Stimulated activated CD8-positive, alpha-beta memory T cell treated with anti-CD3 and anti-CD28 coated beads, Interleukin-7, amount 100 ng/mL, for 1 hour (primary cell): ENCODE data around the gene RNF128.

Source experiments
- DNase-seq, 2 donors: peaks; one replicate each; pipeline ENCODE4 v3.0.0-alpha.2; 2020; ENCODE audit warnings: low read depth in 2 of 2

RNF128 gene

GRCh38 chrX:106726485-106727437 lies at the start of gene RNF128:
Gene RNF128 (plus strand): TSS chrX:106726701. CDS start chrX:106726914, 213 bp downstream.
- DNase-seq, result no peak

DNA sequence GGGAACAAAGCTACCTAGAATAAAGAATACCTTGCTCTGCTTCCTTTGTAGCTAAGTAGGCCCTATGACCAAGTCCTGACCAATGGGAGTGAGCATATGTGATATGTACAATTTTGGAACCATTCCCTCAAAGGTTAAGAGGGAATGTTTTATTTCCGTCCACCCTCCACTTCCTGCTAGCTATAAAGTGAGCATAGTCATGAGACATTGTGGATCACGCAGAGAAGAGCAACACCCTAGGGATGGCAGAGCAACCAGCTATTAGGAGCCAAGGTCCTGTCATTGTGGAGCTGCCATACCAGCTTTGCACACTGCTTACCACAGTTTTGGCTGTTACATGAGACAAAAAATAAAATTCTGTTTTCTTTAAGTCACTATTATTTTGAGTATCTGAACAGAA lies 45.8 kb upstream of the RNF128 start:
- DNase-seq, result no peak

- DNase-seq, result no peak
Observed at GRCh38 chrX:106684207-106684606, 42.3 kb upstream of the RNF128 start.

DNA sequence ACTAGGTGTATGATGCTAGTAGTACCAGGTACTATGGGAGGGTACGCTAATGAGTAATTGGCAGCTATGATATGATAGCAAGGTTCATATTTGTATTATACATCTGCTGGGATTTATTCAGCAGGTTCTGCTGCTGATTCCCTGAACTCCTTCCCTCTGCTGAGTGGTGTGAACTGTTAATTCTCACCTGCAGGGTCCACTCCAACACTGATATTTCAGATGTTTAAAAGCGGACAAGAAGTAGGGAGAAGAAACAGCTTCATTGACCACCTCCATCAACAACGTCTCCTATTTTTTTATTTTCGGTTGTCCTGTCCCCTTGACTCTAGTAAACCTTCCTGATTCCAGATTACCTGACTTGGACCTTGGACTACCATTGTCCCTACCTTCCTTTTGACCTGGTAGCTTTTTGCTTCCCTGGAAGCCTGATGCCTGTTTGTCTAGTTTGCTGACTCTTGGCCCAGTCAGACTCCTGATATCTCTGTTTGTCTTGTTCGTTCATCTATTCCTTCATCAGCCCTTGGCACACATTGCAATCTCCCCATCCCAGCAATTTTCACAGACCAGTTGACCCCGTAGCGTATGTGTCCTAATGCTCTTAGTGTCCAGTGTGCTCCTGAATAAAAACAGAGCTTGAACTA lies 34.0 kb upstream of the RNF128 start:
- DNase-seq, result no peak

GRCh38 chrX:106696502-106696901 lies 30.0 kb upstream of the RNF128 start:
- DNase-seq, result no peak

- DNase-seq, result no peak
Observed at GRCh38 chrX:106698693-106699092, 27.8 kb upstream of the RNF128 start.

DNA sequence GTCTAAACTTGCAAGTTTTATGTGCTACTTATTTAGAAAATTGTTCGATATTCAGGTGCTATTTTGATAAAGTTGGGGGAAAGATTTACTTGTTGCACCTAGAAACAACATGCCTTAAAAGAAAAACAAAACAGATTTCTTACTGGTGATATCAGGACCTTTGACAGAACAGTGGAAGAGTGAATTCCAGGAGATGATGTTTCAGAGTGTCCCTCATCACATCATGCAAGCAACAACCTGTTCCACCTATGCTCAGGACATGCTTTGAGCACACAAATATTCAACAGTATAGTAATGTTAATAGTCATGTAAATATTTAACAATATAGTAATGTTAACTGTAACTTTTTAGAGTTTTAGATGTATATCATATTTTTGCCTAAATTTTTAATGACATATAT lies 23.9 kb upstream of the RNF128 start:
- no peak for DNase-seq

DNA sequence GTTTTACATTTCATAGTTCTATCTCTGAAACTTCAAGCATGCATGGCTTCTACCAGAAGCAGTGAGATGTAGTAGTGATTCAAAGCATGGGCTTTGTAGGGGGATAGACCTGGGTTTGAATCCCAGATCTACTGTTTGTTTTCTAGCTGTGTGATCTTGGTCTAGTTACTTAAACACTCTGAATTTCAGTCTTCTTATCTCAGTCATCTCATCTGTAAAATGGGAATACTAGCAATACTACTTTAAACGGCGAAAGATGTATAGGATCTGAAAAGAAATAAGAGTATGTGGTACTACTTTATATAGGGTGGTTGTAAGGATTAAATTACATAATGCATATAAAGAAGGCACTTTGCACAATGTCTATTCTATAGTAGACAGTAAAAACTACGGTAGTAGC lies 20.0 kb upstream of the RNF128 start:
- no peak for DNase-seq

- no peak for DNase-seq
Observed at GRCh38 chrX:106707771-106708454, 18.6 kb upstream of the RNF128 start.

GRCh38 chrX:106710771-106711170 lies 15.7 kb upstream of the RNF128 start:
- DNase-seq, result no peak

DNA sequence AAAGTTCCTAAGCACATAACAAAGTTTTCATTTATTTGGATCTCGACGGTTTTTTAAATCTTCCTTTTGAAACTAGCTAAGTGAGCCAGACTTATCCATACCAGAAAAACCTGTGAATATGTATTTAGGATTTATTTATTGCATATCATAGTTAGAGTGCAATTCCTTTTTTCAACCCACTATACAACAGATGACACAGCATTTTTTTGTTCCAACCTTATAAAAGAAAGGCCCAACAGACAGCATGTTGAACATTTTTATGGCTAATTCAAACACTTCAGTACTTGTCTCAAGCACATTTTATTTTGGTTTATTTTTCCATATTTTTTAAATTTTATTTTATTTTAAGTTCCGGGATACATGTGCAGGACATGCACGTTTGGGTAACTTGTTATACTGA lies 15.1 kb upstream of the RNF128 start:
- no peak for DNase-seq

DNA sequence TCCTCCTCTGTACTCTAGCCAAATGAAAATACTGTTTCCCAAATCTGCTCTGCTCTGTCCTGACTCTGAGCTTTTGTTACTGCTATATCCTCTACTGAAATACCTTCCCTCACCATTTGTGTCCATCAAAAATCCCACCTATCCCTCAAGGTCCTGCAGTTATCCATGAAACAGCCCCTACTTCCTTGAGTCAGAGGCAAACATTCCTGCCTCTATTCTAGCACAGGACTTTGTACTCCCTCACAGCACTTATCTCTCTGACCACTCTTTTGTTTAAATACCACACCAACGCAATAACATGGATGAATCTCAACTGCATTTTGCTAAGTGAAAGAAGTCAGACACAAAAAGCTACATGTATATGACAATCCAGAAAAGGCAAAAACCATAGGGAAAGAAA lies 10.5 kb upstream of the RNF128 start:
- DNase-seq, result no peak

DNA sequence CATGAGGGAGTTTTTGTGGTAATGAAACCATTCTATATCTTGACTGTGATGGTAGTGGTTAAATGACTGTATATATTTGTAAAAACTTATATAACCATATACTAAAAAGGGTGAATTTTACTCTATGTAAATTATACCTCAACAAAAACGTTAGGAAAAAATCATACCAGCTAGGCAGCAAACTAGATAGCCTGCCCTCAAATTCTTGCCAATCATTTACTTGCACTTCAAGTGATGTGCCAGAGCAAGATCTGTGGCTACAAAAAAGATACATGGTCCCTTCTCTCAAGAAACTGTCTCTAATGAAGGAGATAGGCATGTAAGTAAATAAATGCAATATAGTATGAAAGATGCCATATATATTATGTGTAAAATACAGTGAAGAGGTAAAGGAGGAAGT lies 10.0 kb upstream of the RNF128 start:
- DNase-seq, result no peak

GRCh38 chrX:106718709-106719108 lies 7.8 kb upstream of the RNF128 start:
- no peak for DNase-seq

DNA sequence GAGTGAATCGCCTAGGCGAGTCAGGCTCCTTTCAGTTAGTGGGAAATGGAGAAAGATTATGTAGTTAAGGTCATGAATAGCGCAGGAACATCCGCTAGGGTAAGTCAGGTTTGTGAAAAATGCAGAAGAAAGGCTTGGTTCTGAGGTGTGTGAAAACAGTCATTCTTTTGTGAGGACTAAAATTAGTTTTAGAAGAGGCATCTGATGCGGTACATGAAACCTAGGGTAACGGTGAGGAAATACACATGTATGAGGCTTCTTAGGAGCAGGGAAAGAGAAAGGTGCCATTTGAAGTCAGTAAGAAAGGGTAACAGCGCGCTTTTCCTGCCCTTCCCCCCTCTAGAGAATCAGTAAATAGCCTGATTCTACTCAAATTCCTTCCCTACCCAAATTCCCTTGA lies 570 bp upstream of the RNF128 start:
- DNase-seq, result no peak

GRCh38 chrX:106728337-106728736 lies 1.8 kb downstream of the RNF128 start:
- DNase-seq, result no peak

DNA sequence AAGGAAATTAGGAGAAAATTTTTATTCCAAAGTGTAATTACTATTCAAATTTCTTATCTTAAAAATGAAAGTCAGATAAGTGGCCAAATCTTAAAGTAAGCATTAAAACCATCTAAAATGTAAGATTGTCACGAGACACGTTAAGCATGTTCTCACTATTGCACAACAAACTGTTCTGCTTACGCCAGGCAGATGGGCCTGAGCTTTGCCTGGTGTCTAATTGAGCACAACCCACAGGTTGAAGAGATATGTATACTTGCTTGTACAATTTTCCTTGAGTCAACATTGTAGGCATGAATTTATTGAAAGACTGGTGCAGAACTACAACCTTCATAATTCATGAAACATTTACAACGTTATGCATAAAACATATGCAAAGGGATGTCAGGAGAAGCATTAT lies 3.9 kb downstream of the RNF128 start:
- DNase-seq, result no peak

DNA sequence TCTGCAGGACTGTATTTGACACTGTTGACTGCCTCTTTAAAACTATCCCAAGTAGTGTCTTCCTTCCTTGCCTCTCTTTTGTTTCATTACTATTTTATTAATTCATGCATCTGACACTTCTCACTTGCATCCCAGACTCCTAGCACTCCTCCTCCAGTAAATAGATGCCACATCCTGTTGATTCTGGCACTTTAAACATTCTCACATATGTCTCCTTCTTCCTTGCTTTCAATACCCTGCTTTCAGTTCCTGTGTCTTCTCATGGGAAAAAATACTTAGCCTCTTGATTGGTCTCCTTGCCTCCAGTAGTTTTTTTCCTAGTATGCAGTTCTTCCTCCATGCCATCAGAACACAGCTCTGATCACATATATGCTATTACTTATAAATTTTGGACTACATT lies 5.1 kb downstream of the RNF128 start:
- no peak for DNase-seq

GRCh38 chrX:106734827-106735226 lies 8.3 kb downstream of the RNF128 start:
- DNase-seq, result no peak

GRCh38 chrX:106740193-106740780 lies 13.8 kb downstream of the RNF128 start:
- DNase-seq, result no peak

DNA sequence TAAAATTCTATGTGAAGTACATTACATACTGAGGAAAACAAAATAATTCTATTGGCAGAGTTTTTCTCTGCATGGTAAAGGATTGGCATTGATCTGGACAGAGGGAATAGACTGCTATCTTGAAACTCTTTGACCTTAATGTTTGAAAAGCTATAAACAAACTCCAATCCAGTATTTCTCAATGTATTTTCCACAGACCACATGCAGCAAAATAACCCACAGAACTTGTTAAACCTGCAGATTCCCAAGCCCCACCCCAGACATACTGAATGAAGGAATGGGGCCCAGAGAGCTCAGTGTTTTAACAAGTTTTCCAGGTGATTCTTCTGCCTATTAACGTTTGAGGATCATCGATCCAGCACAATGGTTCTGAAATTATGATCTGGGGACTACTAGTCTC lies 15.7 kb downstream of the RNF128 start:
- no peak for DNase-seq

DNA sequence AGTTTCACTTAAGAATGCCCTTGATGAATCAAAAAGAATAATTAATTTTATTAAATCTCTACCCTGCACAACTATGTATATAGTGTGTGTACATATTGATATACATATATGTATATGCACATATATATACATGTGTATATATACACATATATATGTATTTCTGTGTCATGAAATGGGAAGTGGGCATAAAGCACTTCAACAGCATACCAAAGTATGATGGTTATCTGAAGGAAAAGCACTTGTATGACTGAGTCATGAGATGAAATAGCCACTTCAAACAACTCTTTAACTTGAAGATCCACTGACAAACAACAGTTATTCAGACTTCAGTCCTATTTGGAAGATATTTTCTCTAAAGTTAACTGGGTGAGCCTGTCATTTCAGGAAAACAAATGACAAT lies 16.3 kb downstream of the RNF128 start:
- no peak for DNase-seq
